ENCODE data around the gene PLPP3. TPM values are rescaled to one million over a fixed set of nuclear protein-coding genes. Genes with fewer than 3 reads are reported as not detected.

PLPP3 gene
- total and polyA plus RNA-seq, 2 experiments from 2014 or later: 41.9 to 61.9 TPM

GRCh38 chr1:56484695-56485094 lies 94.7 kb downstream of the PLPP3 start:
- Histone ChIP-seq H3K4me2 (no peak overlapping the region), H3K79me2 (replicated peaks; ENCODE audit: insufficient read depth) (no peaks in the 10 kb centered on the region), H3F3A (replicated peaks; ENCODE audit: low read depth) (no peaks in the 10 kb centered on the region), H2AFZ (no peak overlapping the region), H3K4me3 (no peak overlapping the region), H3K36me3 (ENCODE audit: insufficient read depth) (no peaks in the 10 kb centered on the region), H4K20me1 (replicated peaks; ENCODE audit: insufficient read depth) (no peaks in the 10 kb centered on the region), H3K4me1 (ENCODE audit: insufficient read depth) (no peaks in the 10 kb centered on the region), H3K9me2 (ENCODE audit: insufficient read depth) (no peaks in the 10 kb centered on the region), H3K27ac (ENCODE audit: low read depth) (no peak overlapping the region), H3K27me3 (ENCODE audit: insufficient read depth) (no peaks in the 10 kb centered on the region)
- DNase-seq (ENCODE audit: low spot score): no peak
- Mint-ChIP-seq H3K27ac (no peak overlapping the region), H3K36me3 (ENCODE audit: low read depth) (no peaks in the 10 kb centered on the region), H3K9me3 (no peaks in the 10 kb centered on the region), H3K27me3 (ENCODE audit: insufficient read depth, low read depth, poor library complexity) (peaks cover 4% of the 10 kb centered on the region), H3K4me3 (no peak overlapping the region), H3K4me1 (no peaks in the 10 kb centered on the region)
- TF ChIP-seq, protein P1, sequence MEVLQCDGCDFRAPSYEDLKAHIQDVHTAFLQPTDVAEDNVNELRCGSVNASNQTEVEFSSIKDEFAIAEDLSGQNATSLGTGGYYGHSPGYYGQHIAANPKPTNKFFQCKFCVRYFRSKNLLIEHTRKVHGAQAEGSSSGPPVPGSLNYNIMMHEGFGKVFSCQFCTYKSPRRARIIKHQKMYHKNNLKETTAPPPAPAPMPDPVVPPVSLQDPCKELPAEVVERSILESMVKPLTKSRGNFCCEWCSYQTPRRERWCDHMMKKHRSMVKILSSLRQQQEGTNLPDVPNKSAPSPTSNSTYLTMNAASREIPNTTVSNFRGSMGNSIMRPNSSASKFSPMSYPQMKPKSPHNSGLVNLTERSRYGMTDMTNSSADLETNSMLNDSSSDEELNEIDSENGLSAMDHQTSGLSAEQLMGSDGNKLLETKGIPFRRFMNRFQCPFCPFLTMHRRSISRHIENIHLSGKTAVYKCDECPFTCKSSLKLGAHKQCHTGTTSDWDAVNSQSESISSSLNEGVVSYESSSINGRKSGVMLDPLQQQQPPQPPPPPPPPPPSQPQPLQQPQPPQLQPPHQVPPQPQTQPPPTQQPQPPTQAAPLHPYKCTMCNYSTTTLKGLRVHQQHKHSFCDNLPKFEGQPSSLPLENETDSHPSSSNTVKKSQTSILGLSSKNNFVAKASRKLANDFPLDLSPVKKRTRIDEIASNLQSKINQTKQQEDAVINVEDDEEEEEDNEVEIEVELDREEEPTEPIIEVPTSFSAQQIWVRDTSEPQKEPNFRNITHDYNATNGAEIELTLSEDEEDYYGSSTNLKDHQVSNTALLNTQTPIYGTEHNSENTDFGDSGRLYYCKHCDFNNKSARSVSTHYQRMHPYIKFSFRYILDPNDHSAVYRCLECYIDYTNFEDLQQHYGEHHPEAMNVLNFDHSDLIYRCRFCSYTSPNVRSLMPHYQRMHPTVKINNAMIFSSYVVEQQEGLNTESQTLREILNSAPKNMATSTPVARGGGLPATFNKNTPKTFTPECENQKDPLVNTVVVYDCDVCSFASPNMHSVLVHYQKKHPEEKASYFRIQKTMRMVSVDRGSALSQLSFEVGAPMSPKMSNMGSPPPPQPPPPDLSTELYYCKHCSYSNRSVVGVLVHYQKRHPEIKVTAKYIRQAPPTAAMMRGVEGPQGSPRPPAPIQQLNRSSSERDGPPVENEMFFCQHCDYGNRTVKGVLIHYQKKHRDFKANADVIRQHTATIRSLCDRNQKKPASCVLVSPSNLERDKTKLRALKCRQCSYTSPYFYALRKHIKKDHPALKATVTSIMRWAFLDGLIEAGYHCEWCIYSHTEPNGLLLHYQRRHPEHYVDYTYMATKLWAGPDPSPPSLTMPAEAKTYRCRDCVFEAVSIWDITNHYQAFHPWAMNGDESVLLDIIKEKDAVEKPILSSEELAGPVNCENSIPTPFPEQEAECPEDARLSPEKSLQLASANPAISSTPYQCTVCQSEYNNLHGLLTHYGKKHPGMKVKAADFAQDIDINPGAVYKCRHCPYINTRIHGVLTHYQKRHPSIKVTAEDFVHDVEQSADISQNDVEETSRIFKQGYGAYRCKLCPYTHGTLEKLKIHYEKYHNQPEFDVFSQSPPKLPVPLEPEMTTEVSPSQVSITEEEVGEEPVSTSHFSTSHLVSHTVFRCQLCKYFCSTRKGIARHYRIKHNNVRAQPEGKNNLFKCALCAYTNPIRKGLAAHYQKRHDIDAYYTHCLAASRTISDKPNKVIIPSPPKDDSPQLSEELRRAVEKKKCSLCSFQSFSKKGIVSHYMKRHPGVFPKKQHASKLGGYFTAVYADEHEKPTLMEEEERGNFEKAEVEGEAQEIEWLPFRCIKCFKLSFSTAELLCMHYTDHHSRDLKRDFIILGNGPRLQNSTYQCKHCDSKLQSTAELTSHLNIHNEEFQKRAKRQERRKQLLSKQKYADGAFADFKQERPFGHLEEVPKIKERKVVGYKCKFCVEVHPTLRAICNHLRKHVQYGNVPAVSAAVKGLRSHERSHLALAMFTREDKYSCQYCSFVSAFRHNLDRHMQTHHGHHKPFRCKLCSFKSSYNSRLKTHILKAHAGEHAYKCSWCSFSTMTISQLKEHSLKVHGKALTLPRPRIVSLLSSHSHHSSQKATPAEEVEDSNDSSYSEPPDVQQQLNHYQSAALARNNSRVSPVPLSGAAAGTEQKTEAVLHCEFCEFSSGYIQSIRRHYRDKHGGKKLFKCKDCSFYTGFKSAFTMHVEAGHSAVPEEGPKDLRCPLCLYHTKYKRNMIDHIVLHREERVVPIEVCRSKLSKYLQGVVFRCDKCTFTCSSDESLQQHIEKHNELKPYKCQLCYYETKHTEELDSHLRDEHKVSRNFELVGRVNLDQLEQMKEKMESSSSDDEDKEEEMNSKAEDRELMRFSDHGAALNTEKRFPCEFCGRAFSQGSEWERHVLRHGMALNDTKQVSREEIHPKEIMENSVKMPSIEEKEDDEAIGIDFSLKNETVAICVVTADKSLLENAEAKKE (CRISPR knock-in tag; IDR thresholded peaks at IDR 0.05): no peak
- TF ChIP-seq JUNB (IDR thresholded peaks at IDR 0.05; ENCODE audit: unreplicated experiment): no peak
- no peak for TF ChIP-seq ETS1 (IDR thresholded peaks at IDR 0.05)
- TF ChIP-seq, protein P2, sequence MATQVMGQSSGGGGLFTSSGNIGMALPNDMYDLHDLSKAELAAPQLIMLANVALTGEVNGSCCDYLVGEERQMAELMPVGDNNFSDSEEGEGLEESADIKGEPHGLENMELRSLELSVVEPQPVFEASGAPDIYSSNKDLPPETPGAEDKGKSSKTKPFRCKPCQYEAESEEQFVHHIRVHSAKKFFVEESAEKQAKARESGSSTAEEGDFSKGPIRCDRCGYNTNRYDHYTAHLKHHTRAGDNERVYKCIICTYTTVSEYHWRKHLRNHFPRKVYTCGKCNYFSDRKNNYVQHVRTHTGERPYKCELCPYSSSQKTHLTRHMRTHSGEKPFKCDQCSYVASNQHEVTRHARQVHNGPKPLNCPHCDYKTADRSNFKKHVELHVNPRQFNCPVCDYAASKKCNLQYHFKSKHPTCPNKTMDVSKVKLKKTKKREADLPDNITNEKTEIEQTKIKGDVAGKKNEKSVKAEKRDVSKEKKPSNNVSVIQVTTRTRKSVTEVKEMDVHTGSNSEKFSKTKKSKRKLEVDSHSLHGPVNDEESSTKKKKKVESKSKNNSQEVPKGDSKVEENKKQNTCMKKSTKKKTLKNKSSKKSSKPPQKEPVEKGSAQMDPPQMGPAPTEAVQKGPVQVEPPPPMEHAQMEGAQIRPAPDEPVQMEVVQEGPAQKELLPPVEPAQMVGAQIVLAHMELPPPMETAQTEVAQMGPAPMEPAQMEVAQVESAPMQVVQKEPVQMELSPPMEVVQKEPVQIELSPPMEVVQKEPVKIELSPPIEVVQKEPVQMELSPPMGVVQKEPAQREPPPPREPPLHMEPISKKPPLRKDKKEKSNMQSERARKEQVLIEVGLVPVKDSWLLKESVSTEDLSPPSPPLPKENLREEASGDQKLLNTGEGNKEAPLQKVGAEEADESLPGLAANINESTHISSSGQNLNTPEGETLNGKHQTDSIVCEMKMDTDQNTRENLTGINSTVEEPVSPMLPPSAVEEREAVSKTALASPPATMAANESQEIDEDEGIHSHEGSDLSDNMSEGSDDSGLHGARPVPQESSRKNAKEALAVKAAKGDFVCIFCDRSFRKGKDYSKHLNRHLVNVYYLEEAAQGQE (IDR thresholded peaks at IDR 0.05; ENCODE audit: unreplicated experiment): no peak
- TF ChIP-seq ZNF331 (CRISPR knock-in tag; IDR thresholded peaks at IDR 0.05; ENCODE audit: low read depth): no peak
- TF ChIP-seq STAT1 (IDR thresholded peaks at IDR 0.05; ENCODE audit: unreplicated experiment): no peak
- no peak for TF ChIP-seq ZNF114 (CRISPR knock-in tag; IDR thresholded peaks at IDR 0.05)
- TF ChIP-seq, protein P3, sequence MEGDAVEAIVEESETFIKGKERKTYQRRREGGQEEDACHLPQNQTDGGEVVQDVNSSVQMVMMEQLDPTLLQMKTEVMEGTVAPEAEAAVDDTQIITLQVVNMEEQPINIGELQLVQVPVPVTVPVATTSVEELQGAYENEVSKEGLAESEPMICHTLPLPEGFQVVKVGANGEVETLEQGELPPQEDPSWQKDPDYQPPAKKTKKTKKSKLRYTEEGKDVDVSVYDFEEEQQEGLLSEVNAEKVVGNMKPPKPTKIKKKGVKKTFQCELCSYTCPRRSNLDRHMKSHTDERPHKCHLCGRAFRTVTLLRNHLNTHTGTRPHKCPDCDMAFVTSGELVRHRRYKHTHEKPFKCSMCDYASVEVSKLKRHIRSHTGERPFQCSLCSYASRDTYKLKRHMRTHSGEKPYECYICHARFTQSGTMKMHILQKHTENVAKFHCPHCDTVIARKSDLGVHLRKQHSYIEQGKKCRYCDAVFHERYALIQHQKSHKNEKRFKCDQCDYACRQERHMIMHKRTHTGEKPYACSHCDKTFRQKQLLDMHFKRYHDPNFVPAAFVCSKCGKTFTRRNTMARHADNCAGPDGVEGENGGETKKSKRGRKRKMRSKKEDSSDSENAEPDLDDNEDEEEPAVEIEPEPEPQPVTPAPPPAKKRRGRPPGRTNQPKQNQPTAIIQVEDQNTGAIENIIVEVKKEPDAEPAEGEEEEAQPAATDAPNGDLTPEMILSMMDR (conservative IDR thresholded peaks at IDR 0.05; ENCODE audit: low read depth in 2 of 2): no peak
- no peak for TF ChIP-seq EZH2phosphoT487 (IDR thresholded peaks at IDR 0.05; ENCODE audit: unreplicated experiment)
- TF ChIP-seq CREB1 (CRISPR knock-in tag; IDR thresholded peaks at IDR 0.05; ENCODE audit: low read depth): no peak
- TF ChIP-seq POLR2AphosphoS5 (IDR thresholded peaks at IDR 0.05; ENCODE audit: low read depth): no peak
- no peak for TF ChIP-seq NANOG (IDR thresholded peaks at IDR 0.05; ENCODE audit: borderline replicate concordance)
- TF ChIP-seq EZH2 (IDR thresholded peaks at IDR 0.05; ENCODE audit: low read depth, unreplicated experiment): no peak
- ATAC-seq: no peak
